Measurements from ENCODE around the gene LTA.

DNA sequence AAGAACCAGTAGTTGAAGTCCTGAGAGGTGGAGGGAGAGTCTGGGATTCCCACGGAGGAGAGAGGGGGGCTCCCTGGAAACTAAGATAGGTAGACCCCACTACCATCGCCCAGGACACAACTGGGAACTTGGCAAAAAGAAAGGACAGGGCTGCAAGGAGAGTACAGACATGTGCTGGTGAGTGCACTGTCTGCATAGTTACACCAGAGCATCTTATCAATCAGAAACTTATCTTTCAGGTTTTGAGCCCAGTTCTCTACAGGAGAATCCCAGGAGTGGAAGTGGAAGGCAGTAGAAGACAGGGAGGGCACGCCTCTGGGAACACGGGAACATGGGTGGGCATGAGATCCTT lies 12.5 kb upstream of the LTA start:
- TF ChIP-seq CTCF (optimal IDR thresholded peaks at IDR 0.05 in 1 of 3, IDR thresholded peaks at IDR 0.05 in 1 of 3, conservative IDR thresholded peaks at IDR 0.05 in 1 of 3; ENCODE audit: extremely low read depth in 1 of 3, insufficient read depth in 2 of 3, low read length in 3 of 3) (no peak), EZH2 (IDR thresholded peaks at IDR 0.05; ENCODE audit: low read length) (no peak)

All from keratinocyte (primary cell).